Measurements from ENCODE around the gene STK11IP. TPM values are rescaled to one million over a fixed set of nuclear protein-coding genes. Genes with fewer than 3 reads are reported as not detected.

STK11IP gene
- total and polyA plus RNA-seq, 2 donors (not counting 1 experiment from before 2014, with no cell fraction given), result 46.8 to 55.6 TPM

DNA sequence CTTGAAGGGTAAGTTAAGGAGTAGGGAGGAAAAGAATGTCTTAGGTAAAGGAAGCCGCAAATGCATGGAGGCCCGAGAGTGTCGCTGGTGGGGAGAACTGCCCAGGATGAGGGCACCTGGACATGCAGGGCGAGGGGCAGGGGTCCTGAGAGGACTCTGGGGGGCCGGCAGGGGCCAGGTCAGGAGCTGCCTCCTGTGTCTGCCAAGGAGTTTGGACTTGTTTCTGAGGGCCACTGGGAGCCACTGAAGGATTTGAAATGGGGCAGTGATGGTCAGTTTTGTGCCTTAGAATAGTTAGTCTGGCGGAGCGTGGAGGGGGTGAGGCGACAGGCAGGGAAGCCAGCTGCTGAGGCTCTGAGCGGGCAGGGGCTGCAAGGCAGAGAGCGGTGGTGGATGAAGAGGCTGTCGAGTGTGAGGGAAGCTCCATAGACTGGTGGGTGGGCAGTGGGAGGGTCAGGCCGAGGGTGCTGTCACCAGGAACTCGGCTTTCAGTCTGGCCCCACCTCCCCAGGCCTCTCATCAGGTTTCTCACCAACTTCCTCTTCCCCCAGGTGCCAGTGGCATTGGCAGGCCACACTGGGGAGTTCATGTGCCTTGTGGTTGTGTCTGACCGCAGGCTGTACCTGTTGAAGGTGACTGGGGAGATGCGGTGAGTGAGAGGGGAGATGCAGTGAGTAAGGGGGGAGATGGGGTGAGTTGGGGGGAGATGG is 15.1 kb downstream of the STK11IP start:
- peak overlapping the region; percentile 16 for H3K27ac Mint-ChIP-seq
- H3K9me3 Mint-ChIP-seq (ENCODE audit: insufficient read depth), result no peaks in the 10 kb centered on the region
- intact Hi-C loops (cut with micrococcal nuclease), result no loop called here

GRCh38 chr2:219613461-219614070 is 15.9 kb downstream of the STK11IP start:
- H3K79me2 ChIP-seq (ENCODE audit: control insufficient read depth, insufficient read depth, low read length), result no peaks in the 10 kb centered on the region
- no peak overlapping the region for H3K9ac ChIP-seq (ENCODE audit: low read length)
- H3K4me2 ChIP-seq (replicated peaks; ENCODE audit: low read depth, low read length, poor library complexity, severe bottlenecking), result no peak overlapping the region
- POLR2A ChIA-PET, result no interaction called here
- WGBS (ENCODE audit: insufficient coverage), result 88% methylated on average over 7 of the region's 11 CpGs
- Mint-ChIP-seq H3K9me3 (ENCODE audit: insufficient read depth) (no peaks in the 10 kb centered on the region), H3K4me1 (peaks cover 13% of the 10 kb centered on the region), H3K27ac (no peak overlapping the region), H3K4me3 (no peak overlapping the region), H3K27me3 (no peaks in the 10 kb centered on the region)
- intact Hi-C loops (cut with micrococcal nuclease), result no loop called here
- no peak overlapping the region for H3K27ac ChIP-seq (ENCODE audit: low read length in 2 of 2)
- ATAC-seq (ENCODE audit: low read depth) (no peak), DNase-seq (no peak)
- CTCF ChIA-PET, result no interaction called here
- no peak overlapping the region for H2AFZ ChIP-seq (ENCODE audit: insufficient read depth, low read depth, low read length, poor library complexity, severe bottlenecking)
- peaks cover 9% of the 10 kb centered on the region in 2 donors for H3K4me1 ChIP-seq (ENCODE audit: control insufficient read depth in 2 of 2, insufficient read depth in 2 of 2, low read length in 2 of 2)
- H3K36me3 ChIP-seq (replicated peaks in 1 of 2; ENCODE audit: control extremely low read depth in 1 of 2, control insufficient read depth in 1 of 2, extremely low read depth in 1 of 2, insufficient read depth in 2 of 2, low read length in 1 of 2), result peaks cover 0 to 34% of the 10 kb centered on the region in 2 experiments
- no peaks in the 10 kb centered on the region for H3K9me3 ChIP-seq (ENCODE audit: control extremely low read depth in 1 of 3, control insufficient read depth in 2 of 3, insufficient read depth in 1 of 3, low read length in 2 of 3)
- no peaks in the 10 kb centered on the region for H3K27me3 ChIP-seq (replicated peaks in 1 of 4; ENCODE audit: control extremely low read depth in 1 of 4, control insufficient read depth in 3 of 4, insufficient read depth in 4 of 4, low read length in 3 of 4)
- TF ChIP-seq, protein P1, sequence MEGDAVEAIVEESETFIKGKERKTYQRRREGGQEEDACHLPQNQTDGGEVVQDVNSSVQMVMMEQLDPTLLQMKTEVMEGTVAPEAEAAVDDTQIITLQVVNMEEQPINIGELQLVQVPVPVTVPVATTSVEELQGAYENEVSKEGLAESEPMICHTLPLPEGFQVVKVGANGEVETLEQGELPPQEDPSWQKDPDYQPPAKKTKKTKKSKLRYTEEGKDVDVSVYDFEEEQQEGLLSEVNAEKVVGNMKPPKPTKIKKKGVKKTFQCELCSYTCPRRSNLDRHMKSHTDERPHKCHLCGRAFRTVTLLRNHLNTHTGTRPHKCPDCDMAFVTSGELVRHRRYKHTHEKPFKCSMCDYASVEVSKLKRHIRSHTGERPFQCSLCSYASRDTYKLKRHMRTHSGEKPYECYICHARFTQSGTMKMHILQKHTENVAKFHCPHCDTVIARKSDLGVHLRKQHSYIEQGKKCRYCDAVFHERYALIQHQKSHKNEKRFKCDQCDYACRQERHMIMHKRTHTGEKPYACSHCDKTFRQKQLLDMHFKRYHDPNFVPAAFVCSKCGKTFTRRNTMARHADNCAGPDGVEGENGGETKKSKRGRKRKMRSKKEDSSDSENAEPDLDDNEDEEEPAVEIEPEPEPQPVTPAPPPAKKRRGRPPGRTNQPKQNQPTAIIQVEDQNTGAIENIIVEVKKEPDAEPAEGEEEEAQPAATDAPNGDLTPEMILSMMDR (IDR thresholded peaks at IDR 0.05), result no peak
- no peak for TF ChIP-seq EZH2 (IDR thresholded peaks at IDR 0.05; ENCODE audit: borderline replicate concordance, insufficient read depth, low read depth, low read length, poor library complexity, severe bottlenecking)
- H3K4me3 ChIP-seq (ENCODE audit: control extremely low read depth in 1 of 5, extremely low read depth in 1 of 5, insufficient read depth in 1 of 5, low read depth in 2 of 5, low read length in 4 of 5), result no peak overlapping the region
- no peaks in the 10 kb centered on the region for H4K20me1 ChIP-seq (ENCODE audit: control insufficient read depth, insufficient read depth, low read length, poor library complexity, severe bottlenecking)

More for the DNA sequence above, 15.1 kb downstream of the STK11IP start:
- H3K9me3 ChIP-seq (ENCODE audit: control extremely low read depth in 1 of 3, control insufficient read depth in 2 of 3, insufficient read depth in 1 of 3, low read length in 2 of 3), result no peaks in the 10 kb centered on the region
- peaks cover 9% of the 10 kb centered on the region in 2 donors for H3K4me1 ChIP-seq (ENCODE audit: control insufficient read depth in 2 of 2, insufficient read depth in 2 of 2, low read length in 2 of 2)
- Mint-ChIP-seq H3K4me3 (peak overlapping the region; percentile 30), H3K4me1 (peaks cover 13% of the 10 kb centered on the region), H3K27me3 (no peaks in the 10 kb centered on the region)
- H2AFZ ChIP-seq (ENCODE audit: insufficient read depth, low read depth, low read length, poor library complexity, severe bottlenecking), result no peak overlapping the region
- peak; percentile 73 for ATAC-seq (ENCODE audit: low read depth)
- ChIA-PET CTCF (no interaction called here), POLR2A (no interaction called here)
- no peaks in the 10 kb centered on the region for H4K20me1 ChIP-seq (ENCODE audit: control insufficient read depth, insufficient read depth, low read length, poor library complexity, severe bottlenecking)
- H3K4me3 ChIP-seq (ENCODE audit: control extremely low read depth in 1 of 5, extremely low read depth in 1 of 5, insufficient read depth in 1 of 5, low read depth in 2 of 5, low read length in 4 of 5), result no peak overlapping the region
- DNase-seq, result peak; percentile 67
- H3K36me3 ChIP-seq (replicated peaks in 1 of 2; ENCODE audit: control extremely low read depth in 1 of 2, control insufficient read depth in 1 of 2, extremely low read depth in 1 of 2, insufficient read depth in 2 of 2, low read length in 1 of 2), result peaks cover 0 to 42% of the 10 kb centered on the region in 2 experiments
- no peak overlapping the region for H3K9ac ChIP-seq (ENCODE audit: low read length)
- H3K79me2 ChIP-seq (ENCODE audit: control insufficient read depth, insufficient read depth, low read length), result peaks cover 3% of the 10 kb centered on the region
- TF ChIP-seq, protein P1 (IDR thresholded peaks at IDR 0.05), result no peak
- no peak for TF ChIP-seq EZH2 (IDR thresholded peaks at IDR 0.05; ENCODE audit: borderline replicate concordance, insufficient read depth, low read depth, low read length, poor library complexity, severe bottlenecking)
- WGBS (ENCODE audit: insufficient coverage), result 80% methylated on average over 10 of the region's 15 CpGs
- no peak overlapping the region for H3K27ac ChIP-seq (ENCODE audit: low read length in 2 of 2)
- H3K4me2 ChIP-seq (replicated peaks; ENCODE audit: low read depth, low read length, poor library complexity, severe bottlenecking), result peak overlapping the region; percentile 61
- no peaks in the 10 kb centered on the region for H3K27me3 ChIP-seq (replicated peaks in 1 of 4; ENCODE audit: control extremely low read depth in 1 of 4, control insufficient read depth in 3 of 4, insufficient read depth in 4 of 4, low read length in 3 of 4)
